Tibial artery (tissue), 4 donors: Measurements from ENCODE around the gene CD109.

Experiments
- DNase-seq, 2 donors: peaks; one replicate each; pipeline ENCODE4 v3.0.0-alpha.2; 2019
- H3K27ac ChIP-seq, 2 donors: fragments of 200-600 bp; sonication (generic) in 1 of 2; 1 replicate in 1 of 2; 2 replicates in 1 of 2; pipeline ENCODE4 v1.5.1; 2018 to 2019; ENCODE audit warnings: mild to moderate bottlenecking in 1 of 2
- H3K27me3 ChIP-seq, 2 donors: fragments of 200-600 bp; sonication (generic) in 1 of 2; one replicate each; pipeline versions ENCODE4 v1.5.1 to v1.6.0; 2016 to 2019
- H3K36me3 ChIP-seq, 3 donors: fragments of 200-600 bp; sonication (generic) in 2 of 3; one replicate each; pipeline ENCODE4 v1.5.1; 2016 to 2019; ENCODE audit warnings: mild to moderate bottlenecking in 2 of 3
- H3K4me1 ChIP-seq, 4 donors: fragments of 200-600 bp; sonication (generic) in 2 of 4; 1 replicate in 3 of 4; 2 replicates in 1 of 4; pipeline ENCODE4 v1.5.1; 2016 to 2019
- H3K4me3 ChIP-seq, 2 donors: fragments of 200-600 bp; sonication (generic) in 1 of 2; 1 replicate in 1 of 2; 2 replicates in 1 of 2; pipeline ENCODE4 v1.5.1; 2018 to 2019; ENCODE audit warnings: mild to moderate bottlenecking in 2 of 2
- H3K9me3 ChIP-seq, 3 donors: fragments of 200-600 bp; sonication (generic) in 1 of 3; one replicate each; pipeline ENCODE4 v1.5.1; 2016 to 2019
- intact Hi-C: fragments of 100-400 bp; cut with DNase I; formaldehyde crosslinking; loops from one replicate; pipeline ENCODE4 v1.15.0; 2023; ENCODE audit warnings: low total_unique reads
- TF ChIP-seq, protein P1 (sequence below), 2 experiments: fragments of 200-600 bp in 1 of 2; fragments of 450-650 bp in 1 of 2; IDR thresholded peaks; one replicate each; pipeline ENCODE4 v1.5.1; 2017 to 2019; ENCODE audit warnings: antibody characterized with exemption in 2 of 2, mild to moderate bottlenecking in 1 of 2, moderate library complexity in 1 of 2

The CD109 gene

DNA sequence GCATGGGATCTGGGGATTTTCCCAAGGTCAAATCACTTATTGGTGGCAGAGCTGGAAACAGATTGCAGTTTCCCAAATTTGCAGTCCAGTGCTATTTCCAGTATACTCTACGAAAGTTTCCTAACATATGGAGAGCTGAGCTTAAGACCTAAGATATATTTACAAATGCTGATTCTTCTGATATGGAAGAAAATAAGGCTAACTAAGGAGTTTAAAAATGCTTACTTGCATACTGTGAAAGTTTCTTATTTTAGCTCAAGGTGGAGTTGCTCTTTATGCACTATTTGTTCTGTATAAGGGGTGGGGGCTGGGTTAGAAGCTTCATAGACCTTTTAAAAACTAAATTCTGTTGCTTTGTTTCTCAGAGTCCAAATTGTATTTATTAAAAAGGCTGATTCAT is 7.5 kb downstream of the CD109 start:
- no peak overlapping the region for H3K27ac ChIP-seq
- TF ChIP-seq, protein P1, sequence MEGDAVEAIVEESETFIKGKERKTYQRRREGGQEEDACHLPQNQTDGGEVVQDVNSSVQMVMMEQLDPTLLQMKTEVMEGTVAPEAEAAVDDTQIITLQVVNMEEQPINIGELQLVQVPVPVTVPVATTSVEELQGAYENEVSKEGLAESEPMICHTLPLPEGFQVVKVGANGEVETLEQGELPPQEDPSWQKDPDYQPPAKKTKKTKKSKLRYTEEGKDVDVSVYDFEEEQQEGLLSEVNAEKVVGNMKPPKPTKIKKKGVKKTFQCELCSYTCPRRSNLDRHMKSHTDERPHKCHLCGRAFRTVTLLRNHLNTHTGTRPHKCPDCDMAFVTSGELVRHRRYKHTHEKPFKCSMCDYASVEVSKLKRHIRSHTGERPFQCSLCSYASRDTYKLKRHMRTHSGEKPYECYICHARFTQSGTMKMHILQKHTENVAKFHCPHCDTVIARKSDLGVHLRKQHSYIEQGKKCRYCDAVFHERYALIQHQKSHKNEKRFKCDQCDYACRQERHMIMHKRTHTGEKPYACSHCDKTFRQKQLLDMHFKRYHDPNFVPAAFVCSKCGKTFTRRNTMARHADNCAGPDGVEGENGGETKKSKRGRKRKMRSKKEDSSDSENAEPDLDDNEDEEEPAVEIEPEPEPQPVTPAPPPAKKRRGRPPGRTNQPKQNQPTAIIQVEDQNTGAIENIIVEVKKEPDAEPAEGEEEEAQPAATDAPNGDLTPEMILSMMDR (IDR thresholded peaks at IDR 0.05): no peak

DNA sequence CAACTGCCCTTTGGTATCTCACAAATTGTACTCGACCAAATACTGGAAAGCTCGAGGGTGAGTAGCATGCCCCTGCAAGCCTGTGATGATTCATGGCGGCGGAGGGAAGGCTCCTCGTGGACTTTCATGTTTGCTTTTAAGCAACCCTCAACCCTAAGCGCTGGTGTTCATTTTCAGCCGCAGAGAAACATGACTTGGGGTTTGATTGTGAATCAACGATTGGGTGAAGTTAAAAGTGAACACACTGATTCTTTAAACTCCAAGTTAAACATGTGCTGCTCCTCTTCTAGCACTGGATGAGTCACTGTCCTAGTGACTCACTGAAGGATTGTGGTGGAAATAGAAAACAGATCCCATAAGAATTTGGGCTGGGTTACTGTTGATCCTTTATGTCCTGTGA is 8.3 kb downstream of the CD109 start:
- H3K36me3 ChIP-seq: no peaks in the 10 kb centered on the region
- no peaks in the 10 kb centered on the region for H3K9me3 ChIP-seq
- peak overlapping the region in 1 of 2 donors; percentile 10 for H3K27ac ChIP-seq
- peaks cover 0 to 6% (median 0%) of the 10 kb centered on the region in 4 donors for H3K4me1 ChIP-seq
- no peak for DNase-seq
- intact Hi-C loops: no loop called here
- TF ChIP-seq, protein P1 (IDR thresholded peaks at IDR 0.05): no peak
- H3K4me3 ChIP-seq: no peak overlapping the region
- H3K27me3 ChIP-seq: no peaks in the 10 kb centered on the region

More for the DNA sequence above, 7.5 kb downstream of the CD109 start:
- H3K9me3 ChIP-seq: no peaks in the 10 kb centered on the region
- H3K27me3 ChIP-seq: no peaks in the 10 kb centered on the region
- H3K4me1 ChIP-seq: peaks cover 0 to 6% (median 0%) of the 10 kb centered on the region in 4 donors
- no peaks in the 10 kb centered on the region for H3K36me3 ChIP-seq
- no peak for DNase-seq
- intact Hi-C loops: no loop called here
- H3K4me3 ChIP-seq: no peak overlapping the region

- H3K9me3 ChIP-seq: no peaks in the 10 kb centered on the region
- TF ChIP-seq, protein P1 (IDR thresholded peaks at IDR 0.05): no peak
- peaks cover 0 to 6% (median 0%) of the 10 kb centered on the region in 4 donors for H3K4me1 ChIP-seq
- intact Hi-C loops: no loop called here
- no peak overlapping the region for H3K27ac ChIP-seq
- no peaks in the 10 kb centered on the region for H3K36me3 ChIP-seq
- H3K4me3 ChIP-seq: no peak overlapping the region
- DNase-seq: no peak
- no peaks in the 10 kb centered on the region for H3K27me3 ChIP-seq
Observed at GRCh38 chr6:73704798-73705197, 8.8 kb downstream of the CD109 start.

DNA sequence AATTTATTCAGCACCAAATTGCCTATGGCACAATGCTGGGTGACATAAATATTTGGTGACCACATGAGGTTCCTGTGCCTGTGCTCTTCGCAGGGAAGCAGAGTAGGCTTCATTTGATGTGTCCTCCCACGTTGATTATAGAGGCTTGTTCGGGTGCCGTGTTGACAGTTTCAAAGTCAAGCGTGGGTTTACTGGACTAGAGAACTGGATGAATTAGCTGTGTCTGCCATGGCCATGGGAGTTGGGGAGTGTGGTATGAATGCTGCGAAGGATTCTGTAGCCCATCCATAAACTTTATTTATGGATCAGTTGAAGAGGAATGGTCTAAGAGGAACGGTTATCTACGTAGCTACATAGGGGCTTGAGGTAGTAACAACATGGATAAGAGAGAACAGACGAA is 11.0 kb downstream of the CD109 start:
- H3K27me3 ChIP-seq: no peaks in the 10 kb centered on the region
- no peaks in the 10 kb centered on the region for H3K36me3 ChIP-seq
- DNase-seq: no peak
- TF ChIP-seq, protein P1 (IDR thresholded peaks at IDR 0.05): no peak
- no peak overlapping the region for H3K4me3 ChIP-seq
- H3K27ac ChIP-seq: no peak overlapping the region
- H3K9me3 ChIP-seq: no peaks in the 10 kb centered on the region
- peaks cover 0 to 11% (median 0%) of the 10 kb centered on the region in 4 donors for H3K4me1 ChIP-seq
- intact Hi-C loops: no loop called here

DNA sequence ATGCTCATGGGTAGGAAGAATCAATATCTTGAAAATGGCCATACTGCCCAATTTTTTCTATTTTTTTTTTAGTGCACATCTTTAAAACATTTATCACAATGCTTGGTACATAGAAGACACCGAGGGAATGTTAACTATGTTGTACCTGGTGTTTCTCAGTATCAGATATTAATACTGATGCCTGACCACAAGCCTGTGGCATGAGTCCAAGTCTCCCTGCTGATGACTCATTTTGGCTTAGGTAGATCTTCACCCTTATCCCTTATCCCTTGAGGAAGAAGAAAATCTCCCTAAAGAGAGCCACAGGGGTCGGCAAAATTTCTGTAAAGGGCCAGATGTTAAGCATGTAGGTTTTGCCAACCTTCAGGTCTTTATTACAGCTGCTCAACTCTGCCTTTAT is 14.5 kb downstream of the CD109 start:
- H3K27ac ChIP-seq: no peak overlapping the region
- DNase-seq: no peak

More for the DNA sequence above, 14.5 kb downstream of the CD109 start:
- H3K4me1 ChIP-seq: peaks cover 0 to 8% (median 1%) of the 10 kb centered on the region in 4 donors
- no peaks in the 10 kb centered on the region for H3K9me3 ChIP-seq
- no peaks in the 10 kb centered on the region for H3K27me3 ChIP-seq
- no peaks in the 10 kb centered on the region for H3K36me3 ChIP-seq
- intact Hi-C loops: no loop called here
- TF ChIP-seq, protein P1 (IDR thresholded peaks at IDR 0.05): no peak
- H3K4me3 ChIP-seq: no peak overlapping the region
